ENCODE results near the gene ASAP2. TPM values are rescaled to one million over a fixed set of nuclear protein-coding genes. Genes with fewer than 3 reads are reported as not detected.

ASAP2 gene
- total RNA-seq, result 10 to 100 TPM in 1 of 2 donors, 1 to 10 TPM in 1; 9.2 to 17.8 TPM

DNA sequence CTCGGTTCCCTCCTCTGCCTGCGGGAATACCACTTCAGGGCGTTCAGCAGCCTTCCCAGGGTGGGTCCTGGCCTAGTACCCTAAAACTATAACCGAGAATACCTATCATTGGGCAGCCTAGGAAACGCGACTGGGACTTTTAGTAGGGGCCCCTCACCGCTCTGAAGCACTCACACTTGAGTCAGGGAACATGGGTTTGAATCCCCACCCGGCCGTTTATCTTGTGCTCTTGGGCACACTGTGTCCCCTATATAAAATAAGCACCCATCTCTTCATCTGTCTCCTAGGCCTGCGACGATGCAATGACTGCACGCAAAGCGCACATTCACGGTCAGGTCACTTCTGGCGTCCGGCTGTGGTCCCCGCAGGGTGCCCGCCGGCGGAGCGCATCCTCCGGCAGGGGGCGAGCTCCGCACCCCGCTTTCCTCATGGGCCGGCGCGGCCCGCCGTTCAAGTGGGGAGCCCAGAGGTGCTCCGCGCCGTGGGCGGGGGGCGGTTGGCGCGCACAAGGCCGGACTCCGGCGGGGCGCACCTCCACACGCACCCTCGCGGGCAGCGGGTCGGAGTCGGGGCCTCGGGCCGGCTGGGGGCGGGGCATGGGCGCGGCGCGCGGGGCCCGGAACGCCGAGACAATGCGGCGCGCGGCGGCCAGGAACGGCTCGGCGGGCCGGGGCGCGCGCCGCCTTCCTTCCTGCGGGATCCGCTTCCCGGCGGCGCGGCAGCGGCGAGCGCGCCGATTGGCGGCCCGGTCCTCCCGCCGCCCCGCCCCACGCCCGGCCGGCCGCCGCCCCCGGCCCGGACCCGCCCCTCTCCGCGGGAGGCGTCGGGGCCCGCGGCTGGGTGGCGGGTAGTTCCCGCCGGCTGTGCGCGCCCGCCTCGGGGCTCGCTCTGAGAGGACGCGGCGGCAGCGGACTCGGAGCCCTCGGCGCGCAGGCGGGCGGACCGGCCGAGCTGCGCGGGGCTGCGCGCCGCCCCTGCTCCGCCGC is at the start of gene ASAP2:
Gene ASAP2, plus strand, starts transcription at position 850 of the 986 bp plus-strand sequence. CDS start 293 bp downstream, outside the sequence.
- 4% methylated on average over 55 of the region's 128 CpGs for WGBS
- peak; percentile 45 for DNase-seq (ENCODE audit: low spot score)
- H3K36me3 ChIP-seq, result no peaks in the 10 kb centered on the region

DNA sequence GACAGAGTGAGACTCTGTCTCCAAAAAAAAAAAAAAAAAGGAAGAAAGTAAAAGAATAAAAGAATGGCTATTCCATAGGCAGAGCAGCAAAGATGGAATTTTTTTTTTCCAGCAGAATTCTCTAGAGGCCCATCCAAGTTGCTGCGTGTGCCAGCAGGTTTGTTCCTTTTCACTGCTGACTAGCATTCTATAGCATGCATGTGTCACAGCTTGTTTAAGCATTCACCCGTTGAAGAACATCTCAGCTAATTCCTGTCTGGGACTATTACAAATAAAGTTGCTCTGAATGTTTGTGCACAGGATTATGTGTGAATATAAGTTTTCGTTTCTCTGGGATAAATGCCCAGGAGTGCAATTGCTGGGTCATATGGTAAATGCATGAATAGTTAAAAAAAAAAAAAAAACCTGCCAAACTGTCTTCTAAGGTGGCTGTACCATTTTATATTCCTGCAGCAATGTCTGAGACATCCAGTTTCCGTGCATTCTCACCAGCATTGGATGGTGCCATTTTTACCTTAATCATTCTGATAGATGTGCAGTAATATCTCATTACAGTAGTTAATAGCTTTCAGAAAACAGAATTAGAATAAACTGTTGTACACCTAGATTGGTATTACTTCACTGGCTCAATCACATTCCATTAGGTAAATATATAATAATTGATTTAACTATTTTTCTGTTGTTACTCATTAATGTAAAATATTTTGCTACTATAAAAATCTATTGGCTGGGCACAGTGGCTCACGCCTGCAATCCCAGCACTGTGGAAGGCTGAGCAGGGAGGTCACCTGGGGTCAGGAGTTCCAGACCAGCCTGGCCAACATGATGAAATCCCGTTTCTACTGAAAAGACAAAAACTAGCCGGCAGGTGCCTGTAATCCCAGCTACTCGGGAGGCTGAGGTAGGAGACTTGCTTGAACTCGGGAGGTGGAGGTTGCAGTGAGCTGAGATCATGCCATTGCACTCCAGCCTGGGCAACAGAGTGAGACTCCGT is 47.5 kb upstream of the ASAP2 start:
- 75% methylated on average over 9 of the region's 10 CpGs for WGBS
- no peaks in the 10 kb centered on the region for H3K9me3 ChIP-seq
- no peaks in the 10 kb centered on the region for H3K4me1 ChIP-seq (replicated peaks)
- no peak overlapping the region for H3K4me3 ChIP-seq
- no peak for DNase-seq (ENCODE audit: low spot score)
- H3K27me3 ChIP-seq (replicated peaks; ENCODE audit: insufficient read depth), result no peaks in the 10 kb centered on the region
- intact Hi-C loops (cut with DNase I), result no loop called here
- TF ChIP-seq POLR2AphosphoS5 (IDR thresholded peaks at IDR 0.05) (no peak), CTCF (IDR thresholded peaks at IDR 0.05) (no peak), POLR2A (IDR thresholded peaks at IDR 0.05) (no peak)
- no peaks in the 10 kb centered on the region for H3K36me3 ChIP-seq
- H3K27ac ChIP-seq, result no peak overlapping the region

More for the DNA sequence above, at the start of gene ASAP2:
- TF ChIP-seq POLR2A (IDR thresholded peaks at IDR 0.05) (peak; percentile 10), POLR2AphosphoS5 (IDR thresholded peaks at IDR 0.05) (no peak), CTCF (IDR thresholded peaks at IDR 0.05) (peak; percentile 65 to 87 (median 74))
- no peaks in the 10 kb centered on the region for H3K27me3 ChIP-seq (replicated peaks; ENCODE audit: insufficient read depth)
- intact Hi-C loops (cut with DNase I), result loop anchor here (2.0 to 10.0 kb wide), 4 partner anchors 61 to 217 kb away; partner anchors contain the start of genes CPSF3 and ITGB1BP1
- H3K4me3 ChIP-seq, result peak within 1 kb of the TSS; percentile 64 to 67
- no peaks in the 10 kb centered on the region for H3K4me1 ChIP-seq (replicated peaks)
- H3K9me3 ChIP-seq, result no peaks in the 10 kb centered on the region
- H3K27ac ChIP-seq, result peak within 1 kb of the TSS; percentile 78 to 79

DNA sequence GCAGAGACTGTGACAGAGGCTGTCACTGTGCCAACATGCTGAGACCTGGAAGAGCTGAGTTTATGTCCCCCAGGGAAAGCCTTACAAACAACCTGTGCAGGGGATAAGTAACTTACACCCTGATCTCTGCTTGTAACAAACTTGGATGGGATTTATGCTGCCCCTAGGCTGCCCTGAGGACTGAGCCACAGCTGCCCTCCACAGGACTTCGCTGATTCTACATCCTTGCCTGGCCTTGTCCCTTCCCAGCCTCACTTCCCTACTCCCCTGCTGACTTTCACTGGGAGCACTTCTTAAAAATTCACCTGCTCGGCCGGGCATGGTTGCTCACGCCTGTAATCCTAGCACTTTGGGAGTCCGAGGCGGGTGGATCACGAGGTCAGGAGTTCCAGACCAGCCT is 45.9 kb upstream of the ASAP2 start:
- TF ChIP-seq CTCF (IDR thresholded peaks at IDR 0.05) (no peak), POLR2A (IDR thresholded peaks at IDR 0.05) (no peak), POLR2AphosphoS5 (IDR thresholded peaks at IDR 0.05) (no peak)
- Histone ChIP-seq H3K4me3 (no peak overlapping the region), H3K36me3 (no peaks in the 10 kb centered on the region), H3K27ac (no peak overlapping the region), H3K9me3 (no peaks in the 10 kb centered on the region), H3K4me1 (replicated peaks) (no peaks in the 10 kb centered on the region), H3K27me3 (replicated peaks; ENCODE audit: insufficient read depth) (no peaks in the 10 kb centered on the region)
- intact Hi-C loops (cut with DNase I), result no loop called here
- WGBS, result 84% methylated on average over 7 of the region's 7 CpGs
- DNase-seq (ENCODE audit: low spot score), result no peak

DNA sequence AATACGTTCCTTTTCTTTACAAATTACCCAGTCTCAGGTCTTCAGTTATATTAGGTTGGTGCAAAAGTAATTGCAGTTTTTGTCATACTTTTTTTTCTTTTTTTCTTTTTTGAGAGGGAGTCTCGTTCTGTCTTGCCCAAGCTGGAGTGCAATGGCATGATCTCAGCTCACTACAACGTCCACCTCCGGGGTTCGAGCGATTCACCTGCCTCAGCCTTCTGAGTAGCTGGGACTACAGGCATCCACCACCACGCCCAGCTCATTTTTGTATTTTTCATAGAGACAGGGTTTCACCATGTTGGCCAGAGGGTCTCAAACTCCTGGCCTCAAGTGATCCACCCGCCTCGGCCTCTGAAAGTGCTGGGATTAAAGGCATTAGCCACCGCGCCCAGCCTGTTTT is 43.8 kb upstream of the ASAP2 start:
- 74% methylated on average over 11 of the region's 11 CpGs for WGBS
- Histone ChIP-seq H3K4me3 (no peak overlapping the region), H3K9me3 (no peaks in the 10 kb centered on the region), H3K4me1 (replicated peaks) (no peaks in the 10 kb centered on the region), H3K27me3 (replicated peaks; ENCODE audit: insufficient read depth) (no peaks in the 10 kb centered on the region), H3K27ac (no peak overlapping the region), H3K36me3 (no peaks in the 10 kb centered on the region)
- no peak for TF ChIP-seq CTCF (IDR thresholded peaks at IDR 0.05)
- no peak for TF ChIP-seq POLR2A (IDR thresholded peaks at IDR 0.05)
- TF ChIP-seq POLR2AphosphoS5 (IDR thresholded peaks at IDR 0.05), result no peak
- intact Hi-C loops (cut with DNase I), result no loop called here
- DNase-seq (ENCODE audit: low spot score), result no peak
